Mesothelial cell of epicardium (in vitro differentiated cells): ENCODE measurements around the gene RAD51C. TPM values are rescaled to one million over a fixed set of nuclear protein-coding genes. Genes with fewer than 3 reads are reported as not detected.
A peak's percentile ranks its signal among the peaks of the same experiment; 100 is the strongest.
"Not testable (repeated sequence)": the region's sequence is repeated elsewhere in the genome, so short reads cannot be mapped to it uniquely, and the experiment has no call there.

Experiments
- DNase-seq, 2 experiments: peaks; one replicate each; pipeline ENCODE4 v3.0.0; 2021; ENCODE audit warnings: low spot score in 2 of 2; ENCODE audit not compliant: unreplicated experiment in 2 of 2
- H3K27ac Mint-ChIP-seq: 2 replicates; pipeline ENCODE4 v1.8.0; 2021; ENCODE audit warnings: mixed read lengths
- H3K27me3 Mint-ChIP-seq: 2 replicates; pipeline ENCODE4 v1.8.0; 2021; ENCODE audit warnings: low read depth, mixed read lengths
- H3K36me3 Mint-ChIP-seq: 2 replicates; pipeline ENCODE4 v1.8.0; 2021; ENCODE audit warnings: mixed read lengths
- H3K4me1 Mint-ChIP-seq: 2 replicates; pipeline ENCODE4 v1.8.0; 2021; ENCODE audit warnings: mixed read lengths
- H3K4me3 Mint-ChIP-seq: 2 replicates; pipeline ENCODE4 v1.8.0; 2021; ENCODE audit warnings: mild to moderate bottlenecking, moderate library complexity, mixed read lengths
- H3K9me3 Mint-ChIP-seq: 2 replicates; pipeline ENCODE4 v1.8.0; 2021; ENCODE audit warnings: mixed read lengths
- CTCF ChIP-seq: fragments of 200-600 bp; sonication (generic); IDR thresholded peaks from one replicate; pipeline ENCODE4 v1.5.0; 2021; ENCODE audit warnings: antibody characterized with exemption; ENCODE audit not compliant: unreplicated experiment
- total RNA-seq: library from RNA; stranded (reverse); gene quantifications from 3 replicates; pipeline ENCODE4 v1.2.1, GENCODE V29; 2021

Gene RAD51C
- 28.8 to 31.7 TPM (median 30.3 TPM) in 3 replicates for total RNA-seq

- DNase-seq, result peak; percentile 51 to 70
- no peaks in the 10 kb centered on the region for H3K9me3 Mint-ChIP-seq
- peaks cover 7% of the 10 kb centered on the region for H3K36me3 Mint-ChIP-seq
- no peaks in the 10 kb centered on the region for H3K27me3 Mint-ChIP-seq
- no peak for TF ChIP-seq CTCF
- peak within 1 kb of the TSS; percentile 79 for H3K4me3 Mint-ChIP-seq
- H3K27ac Mint-ChIP-seq, result peak within 1 kb of the TSS; percentile 95
- H3K4me1 Mint-ChIP-seq, result peaks cover 26% of the 10 kb centered on the region
These were observed at the start of gene RAD51C for GRCh38 chr17:58692239-58693055. RAD51C (plus strand) TSS chr17:58692602; CDS start chr17:58692644, 42 bp downstream.

DNA sequence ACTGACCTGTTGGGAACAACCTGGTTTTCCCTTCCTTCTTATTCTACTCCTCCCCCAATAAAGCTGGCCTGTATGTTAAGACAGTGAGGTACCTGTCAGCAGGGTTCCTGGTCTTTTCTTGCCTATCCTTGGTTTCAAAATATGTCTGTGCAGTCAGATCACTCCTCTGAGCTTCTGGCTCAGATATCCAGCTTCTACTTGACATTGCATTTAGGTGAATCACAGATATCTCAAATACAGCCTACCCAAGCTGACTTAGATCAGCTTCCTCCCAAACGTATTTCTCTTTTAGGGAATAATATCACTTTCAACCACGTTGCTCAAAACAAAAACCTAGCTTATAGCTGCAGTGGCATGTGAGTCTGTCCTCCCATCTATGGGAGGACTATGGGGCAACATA lies 49.3 kb upstream of the RAD51C start:
- H3K36me3 Mint-ChIP-seq, result no peaks in the 10 kb centered on the region
- no peak for DNase-seq
- no peak overlapping the region for H3K27ac Mint-ChIP-seq
- H3K27me3 Mint-ChIP-seq, result no peaks in the 10 kb centered on the region
- no peak overlapping the region for H3K4me3 Mint-ChIP-seq
- H3K9me3 Mint-ChIP-seq, result no peaks in the 10 kb centered on the region
- TF ChIP-seq CTCF, result no peak
- no peaks in the 10 kb centered on the region for H3K4me1 Mint-ChIP-seq

DNA sequence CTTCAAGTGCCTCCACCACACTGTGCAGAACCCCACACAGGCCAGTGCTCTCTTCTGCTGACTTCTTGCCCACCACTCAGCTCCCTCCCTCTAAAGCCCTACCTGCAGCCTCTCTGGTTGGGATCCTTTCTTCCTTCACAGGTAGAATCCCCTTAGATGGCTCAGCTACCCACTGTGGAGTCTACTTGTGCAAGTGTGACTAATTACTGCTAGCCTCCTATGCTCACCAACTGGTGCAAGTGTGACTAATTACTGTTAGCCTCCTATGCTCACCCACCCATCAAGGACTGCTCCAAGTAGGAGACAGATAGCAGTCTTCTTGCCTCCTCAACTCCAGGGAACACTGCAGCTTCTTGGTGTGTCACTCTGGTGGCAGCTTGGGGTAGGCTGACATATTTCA lies 44.2 kb upstream of the RAD51C start:
- H3K4me1 Mint-ChIP-seq, result no peaks in the 10 kb centered on the region
- H3K27ac Mint-ChIP-seq, result no peak overlapping the region
- H3K36me3 Mint-ChIP-seq, result no peaks in the 10 kb centered on the region
- no peaks in the 10 kb centered on the region for H3K9me3 Mint-ChIP-seq
- no peak for DNase-seq
- no peak overlapping the region for H3K4me3 Mint-ChIP-seq
- H3K27me3 Mint-ChIP-seq, result no peaks in the 10 kb centered on the region
- no peak for TF ChIP-seq CTCF

DNA sequence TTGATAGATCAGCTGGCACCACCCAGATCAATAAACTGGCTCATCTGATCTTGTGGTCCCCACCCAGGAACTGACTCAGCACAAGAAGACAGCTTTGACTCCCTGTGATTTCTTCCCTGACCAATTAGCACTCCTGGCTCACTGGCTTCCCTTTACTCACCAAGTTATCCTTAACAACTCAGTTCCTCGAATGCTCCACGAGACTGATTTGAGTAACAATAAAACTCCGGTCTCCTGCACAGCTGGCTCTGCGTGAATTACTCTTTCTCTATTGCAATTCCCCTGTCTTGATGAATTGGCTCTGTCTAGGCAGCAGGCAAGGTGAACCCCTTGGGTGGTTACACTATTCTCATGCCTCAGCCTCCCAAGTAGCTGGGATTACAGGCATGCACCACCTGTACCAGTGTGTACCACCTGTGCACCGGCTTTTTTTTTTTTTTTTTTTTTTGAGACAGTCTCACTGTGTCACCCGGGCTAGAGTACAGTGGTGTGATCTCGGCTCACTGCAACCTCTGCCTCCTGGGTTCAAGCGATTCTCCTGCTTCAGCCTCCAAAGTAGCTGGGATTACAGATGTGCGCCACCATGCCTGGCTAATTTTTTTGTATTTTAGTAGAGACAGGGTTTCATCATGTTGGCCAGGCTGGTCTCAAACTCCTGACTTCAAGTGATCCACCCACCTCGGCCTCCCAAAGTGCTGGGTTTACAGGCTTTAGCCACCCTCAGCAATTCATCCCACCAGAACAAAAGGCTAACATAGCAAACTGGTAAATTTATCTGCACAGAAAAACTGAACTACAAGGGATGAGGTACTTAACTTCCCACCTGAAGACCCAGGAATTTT lies 34.2 kb upstream of the RAD51C start:
- peak overlapping the region; percentile 71 for H3K4me3 Mint-ChIP-seq
- not testable (repeated sequence) for H3K27me3 Mint-ChIP-seq, H3K9me3 Mint-ChIP-seq, DNase-seq, H3K4me1 Mint-ChIP-seq, H3K36me3 Mint-ChIP-seq
- peak overlapping the region; percentile 100 for H3K27ac Mint-ChIP-seq

- H3K4me1 Mint-ChIP-seq, result peaks cover 6% of the 10 kb centered on the region
These were observed 33.3 kb upstream of the RAD51C start for GRCh38 chr17:58658804-58659713.

GRCh38 chr17:58659714-58660084 lies 32.7 kb upstream of the RAD51C start:
- Mint-ChIP-seq H3K27ac (peak overlapping the region; percentile 100), H3K4me3 (peak overlapping the region; percentile 71)
- H3K4me1 Mint-ChIP-seq, DNase-seq, H3K36me3 Mint-ChIP-seq, H3K27me3 Mint-ChIP-seq, H3K9me3 Mint-ChIP-seq: not testable (repeated sequence)

More at GRCh38 chr17:58658804-58659713, 33.3 kb upstream of the RAD51C start:
- DNase-seq, result peak; percentile 57 to 84
- TF ChIP-seq CTCF, result no peak
- H3K27me3 Mint-ChIP-seq, result no peaks in the 10 kb centered on the region
- H3K27ac Mint-ChIP-seq, result peak overlapping the region; percentile 100
- H3K36me3 Mint-ChIP-seq, result no peaks in the 10 kb centered on the region
- H3K9me3 Mint-ChIP-seq, result no peaks in the 10 kb centered on the region
- H3K4me3 Mint-ChIP-seq, result peak overlapping the region; percentile 71
